NCI-H2196 (cell line): ENCODE data around the gene MAP2K6.

Experiments
- DNase-seq: peaks from one replicate; lab custom pipeline; 2025; ENCODE audit not compliant: unreplicated experiment; lab: John Stamatoyannopoulos, UW

MAP2K6 gene

DNA sequence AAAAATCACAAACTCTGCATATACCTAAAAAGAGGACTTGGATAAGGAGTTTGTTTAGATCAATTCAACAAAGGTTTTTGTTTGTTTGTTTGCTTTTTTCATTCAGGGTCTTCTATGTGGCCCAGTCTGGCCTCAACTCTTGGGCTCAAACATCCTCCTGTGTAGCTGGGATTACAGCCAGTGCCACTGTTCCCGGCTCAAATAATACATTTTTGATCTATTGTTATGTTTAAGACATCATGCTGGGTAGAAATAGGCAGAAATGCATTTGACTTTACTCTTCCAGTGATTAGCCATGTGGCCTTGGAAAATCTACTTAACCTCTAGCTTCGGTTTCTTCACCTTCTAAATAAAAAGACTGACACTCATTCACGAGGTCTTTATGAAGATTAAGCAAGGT, 11.5 kb downstream of the MAP2K6 start:
- DNase-seq = no peak

DNA sequence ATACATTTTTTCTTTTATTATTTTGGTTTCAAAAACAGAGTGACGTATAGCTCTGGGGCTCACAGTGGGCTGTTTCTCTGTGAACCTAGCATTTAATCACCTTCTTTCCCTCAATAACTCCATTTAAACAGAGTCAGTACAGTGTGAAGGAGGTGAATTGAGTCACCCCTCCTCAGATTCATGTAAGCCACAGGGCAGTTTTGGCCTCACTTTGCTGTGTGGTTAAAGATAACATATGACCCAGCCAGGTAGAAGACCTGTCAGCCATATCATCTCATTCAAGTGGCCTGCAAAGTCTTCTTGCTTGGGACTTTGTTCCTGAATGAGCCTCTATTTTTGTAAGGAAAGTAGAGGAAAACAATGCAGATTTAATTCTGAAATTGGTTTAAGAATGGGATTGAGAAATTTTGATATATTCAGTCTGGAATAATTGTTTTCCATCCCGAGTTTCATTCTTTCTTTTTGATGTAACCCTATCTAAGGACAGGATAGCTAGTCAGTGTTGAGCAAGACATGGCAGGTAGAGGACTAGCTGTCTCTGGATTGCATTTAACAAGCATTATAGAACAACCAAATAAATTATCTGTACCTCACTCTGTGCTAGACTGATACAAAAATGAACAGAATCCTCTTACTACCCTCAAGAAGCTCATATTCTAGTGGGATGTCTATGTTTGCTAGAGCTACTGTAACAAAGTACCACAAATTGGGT, 13.1 kb downstream of the MAP2K6 start:
- no peak for DNase-seq

DNA sequence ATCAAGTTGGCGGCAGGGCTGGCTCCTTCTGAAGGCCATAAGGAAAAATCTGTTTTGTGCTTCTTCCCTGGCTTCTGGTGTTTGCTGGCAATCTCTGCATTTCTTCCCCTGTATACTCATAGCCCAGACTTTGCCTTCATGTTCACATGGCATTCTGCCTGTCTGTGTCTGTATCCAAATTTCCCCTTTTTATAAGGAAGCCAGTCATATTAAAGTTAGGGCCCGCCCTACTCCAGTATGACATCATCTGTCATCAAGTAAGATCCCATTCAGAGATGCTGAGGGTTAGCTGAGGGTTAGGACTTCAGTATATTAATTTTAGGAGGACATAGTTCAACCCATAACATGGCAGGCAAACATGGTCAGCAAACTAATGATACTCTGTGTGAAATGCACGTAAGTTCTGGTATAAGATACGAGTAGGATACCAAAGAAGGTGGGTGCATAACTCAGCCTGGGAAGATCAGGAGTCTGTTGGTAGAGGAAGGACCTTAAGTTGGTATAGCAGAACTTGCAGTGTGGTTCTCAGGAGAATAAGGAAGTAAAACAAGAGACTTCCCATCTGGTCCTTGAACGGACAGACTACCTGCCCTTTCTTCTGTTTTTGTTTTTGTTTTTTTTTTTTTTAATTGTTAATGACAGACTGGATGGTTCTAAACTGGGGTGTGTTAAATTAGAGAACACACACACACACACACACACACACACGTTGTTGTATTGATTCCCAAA, 13.9 kb downstream of the MAP2K6 start:
- no peak for DNase-seq

DNA sequence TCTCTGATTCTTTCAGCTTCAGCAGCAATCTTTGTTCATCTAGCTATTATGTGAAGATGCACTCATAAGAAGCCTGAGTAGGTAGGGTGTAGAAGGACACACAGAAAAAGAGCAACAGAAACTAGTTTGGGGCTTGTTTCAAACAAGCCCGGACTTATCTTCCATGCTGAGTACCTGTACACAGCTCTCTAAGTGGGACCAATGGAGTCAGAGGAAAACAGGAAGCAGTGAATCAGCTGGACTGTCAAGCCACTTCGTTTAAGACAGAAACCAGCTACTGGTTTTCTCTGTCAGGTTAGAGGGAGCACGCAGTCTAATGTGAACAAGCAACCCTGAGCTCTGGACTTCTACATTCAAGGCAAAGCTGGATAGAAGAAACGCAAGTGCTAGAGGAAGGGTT, 16.0 kb downstream of the MAP2K6 start:
- DNase-seq = no peak

GRCh38 chr17:69431835-69432234, 17.3 kb downstream of the MAP2K6 start:
- no peak for DNase-seq

DNA sequence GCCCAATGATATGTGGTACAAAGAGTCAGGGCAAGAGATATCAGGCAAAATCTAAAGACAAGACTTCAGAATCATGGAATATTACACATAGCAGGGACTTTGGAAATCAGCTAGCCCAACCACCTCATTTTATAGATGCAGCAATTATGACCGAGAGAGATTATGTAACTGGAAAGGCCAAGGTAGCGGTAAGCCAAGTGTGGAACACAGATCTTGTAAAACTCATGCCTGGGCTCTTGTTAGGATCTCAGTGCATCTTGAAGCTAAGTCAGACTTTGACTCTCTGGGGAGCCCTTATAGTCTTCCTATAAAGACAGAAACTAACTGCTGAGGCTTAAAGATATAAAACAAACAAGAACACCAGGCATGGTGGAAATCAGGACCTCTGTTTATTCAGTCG, 18.6 kb downstream of the MAP2K6 start:
- no peak for DNase-seq

- DNase-seq = no peak
These were observed 19.7 kb downstream of the MAP2K6 start for GRCh38 chr17:69434164-69434579.

DNA sequence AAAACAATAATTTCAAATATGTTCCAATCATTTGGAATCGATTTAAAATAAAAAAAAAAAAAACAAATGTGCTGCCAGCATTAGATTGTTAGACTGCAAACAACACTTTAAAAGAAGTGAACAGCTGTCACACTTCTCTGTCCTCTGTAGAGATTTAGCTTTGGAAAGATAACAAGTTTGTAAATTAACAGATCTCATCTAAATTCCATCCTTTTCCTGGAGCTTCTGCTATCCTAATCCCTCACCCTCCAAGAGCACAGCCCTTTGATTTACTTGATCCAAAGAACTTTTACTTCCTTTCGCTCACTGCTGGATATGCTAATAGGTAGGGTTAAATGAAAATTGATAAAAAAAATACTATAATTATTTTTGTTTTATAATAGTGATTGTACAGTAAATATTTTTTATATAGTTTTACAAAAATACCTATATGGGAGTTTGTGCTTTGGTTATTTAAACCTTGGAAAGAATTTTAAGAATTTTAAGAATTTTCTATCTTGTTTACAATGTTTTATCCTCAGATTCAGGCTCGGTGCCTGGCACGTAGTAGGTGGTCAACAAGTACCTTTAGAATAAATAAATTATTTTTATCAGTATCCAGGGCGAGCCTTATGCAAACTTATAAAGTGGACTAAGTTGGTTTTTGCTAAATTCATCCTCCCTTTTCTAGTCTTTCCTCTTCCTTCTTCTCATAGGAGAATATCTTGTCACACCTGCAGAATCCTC, 21.6 kb downstream of the MAP2K6 start:
- no peak for DNase-seq

GRCh38 chr17:69437475-69437874, 23.0 kb downstream of the MAP2K6 start:
- no peak for DNase-seq

- no peak for DNase-seq
These were observed 24.3 kb downstream of the MAP2K6 start for GRCh38 chr17:69438776-69439175.

- no peak for DNase-seq
These were observed 26.7 kb downstream of the MAP2K6 start for GRCh38 chr17:69441179-69441578.

DNA sequence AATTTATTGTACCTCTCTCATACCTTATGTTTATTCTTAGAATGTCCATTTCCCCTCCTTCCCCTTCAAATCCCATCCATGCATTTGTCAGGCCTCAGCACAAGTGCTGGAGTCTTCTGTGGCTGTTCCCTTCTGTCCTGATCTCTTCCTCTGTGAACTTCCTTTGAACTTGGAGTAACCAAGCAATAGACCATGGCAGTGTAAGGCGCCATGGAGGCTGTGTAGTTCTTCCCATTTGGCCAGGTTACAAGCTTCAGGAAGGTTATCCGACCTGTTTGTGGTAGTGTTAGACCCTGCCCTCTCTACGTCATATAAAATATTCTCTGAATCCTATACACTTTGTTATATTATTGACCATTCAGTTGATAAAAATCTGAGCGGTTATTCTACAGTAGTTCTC, 28.6 kb downstream of the MAP2K6 start:
- DNase-seq = no peak

GRCh38 chr17:69444023-69444422, 29.5 kb downstream of the MAP2K6 start:
- DNase-seq = no peak

GRCh38 chr17:69445132-69445531, 30.6 kb downstream of the MAP2K6 start:
- no peak for DNase-seq

DNA sequence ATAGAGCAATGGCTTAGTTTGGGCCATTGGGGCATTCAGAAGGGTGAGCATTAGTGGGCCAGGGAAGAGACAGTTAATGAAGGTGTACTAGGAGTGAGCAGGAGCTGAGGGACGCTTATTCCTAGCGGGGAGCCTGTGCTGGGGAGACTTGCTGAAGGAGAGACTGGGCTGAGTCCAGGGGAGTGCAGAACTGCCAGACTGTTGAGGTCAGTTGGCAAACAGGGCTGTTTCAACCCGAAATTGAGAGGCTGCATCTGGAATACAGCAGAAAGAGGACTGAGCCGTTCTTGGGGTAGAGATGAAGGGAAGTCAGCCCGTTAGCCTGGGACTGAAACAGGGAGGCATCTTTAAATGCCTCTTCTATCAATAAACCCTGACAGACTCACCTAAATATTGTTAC, 33.2 kb downstream of the MAP2K6 start:
- DNase-seq = no peak

DNA sequence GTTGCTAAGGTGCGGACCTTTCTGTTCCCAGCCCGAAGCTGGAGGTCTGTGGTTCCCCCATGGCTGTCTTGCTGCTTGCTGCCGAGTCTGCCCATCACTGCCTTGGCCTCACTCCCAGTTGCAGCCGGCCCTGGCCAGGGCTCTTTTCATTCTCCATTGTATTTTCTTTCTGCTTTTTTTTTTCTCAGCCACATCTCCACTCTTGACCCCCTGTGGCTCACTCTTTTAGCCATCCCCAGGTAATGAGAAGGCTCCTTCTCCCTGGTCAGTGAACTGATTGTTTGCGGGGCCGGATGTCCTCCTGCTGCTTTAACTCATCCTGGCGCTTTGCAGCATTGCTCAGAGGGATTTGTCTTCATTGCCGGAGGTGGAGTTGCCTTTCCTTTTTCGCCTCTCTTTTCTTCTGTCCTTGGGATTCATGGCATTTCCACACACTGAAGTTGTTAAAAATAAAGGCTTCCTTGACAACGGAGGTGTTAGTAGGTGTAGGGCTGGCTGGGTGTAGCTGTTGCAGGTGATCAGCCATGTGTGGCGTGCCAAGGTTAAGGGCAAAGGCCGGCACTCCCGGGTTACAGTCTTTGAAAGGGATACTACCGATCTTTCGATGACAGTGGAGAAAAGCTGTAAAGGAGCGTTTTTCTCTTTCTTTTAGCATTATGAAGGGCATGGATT, 34.1 kb downstream of the MAP2K6 start:
- DNase-seq = no peak

DNA sequence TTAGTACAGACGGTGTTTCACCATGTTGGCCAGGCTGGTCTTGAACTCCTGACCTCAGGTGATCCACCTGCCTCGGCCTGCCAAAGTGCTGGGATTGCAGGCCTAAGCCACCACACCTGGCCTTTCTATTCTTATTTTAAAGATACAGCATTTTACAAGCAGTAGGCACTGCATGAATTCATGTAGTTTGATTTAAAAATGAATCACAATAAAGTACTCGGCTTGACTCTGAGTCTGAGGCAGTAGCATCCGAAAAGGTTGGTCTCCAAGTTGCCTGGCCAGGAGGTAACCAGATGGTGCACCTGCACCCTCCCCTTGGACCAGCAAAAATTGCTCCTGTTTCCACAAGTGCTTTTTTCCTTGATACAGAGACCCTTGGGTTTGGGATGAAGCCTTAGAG, 35.6 kb downstream of the MAP2K6 start:
- DNase-seq = no peak

DNA sequence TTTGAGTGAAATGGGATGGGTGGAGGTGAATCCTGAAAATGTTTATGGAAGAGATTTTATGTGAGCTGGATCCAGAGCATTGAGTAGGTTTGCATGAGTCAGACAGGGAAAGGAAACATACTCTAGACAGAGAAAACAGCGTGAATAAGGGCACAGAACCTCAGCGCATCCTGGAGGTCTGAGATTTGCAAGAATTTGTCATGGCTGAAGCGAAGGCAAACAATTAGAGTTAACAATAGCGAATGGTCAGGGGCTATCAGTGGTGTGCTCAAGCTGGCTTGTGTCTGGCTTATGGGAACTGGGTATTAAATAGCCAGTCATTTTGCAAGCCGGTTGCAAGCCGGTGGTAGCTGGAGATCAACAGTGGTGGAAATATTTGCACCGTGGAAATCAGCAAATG, 36.4 kb downstream of the MAP2K6 start:
- DNase-seq = no peak

DNA sequence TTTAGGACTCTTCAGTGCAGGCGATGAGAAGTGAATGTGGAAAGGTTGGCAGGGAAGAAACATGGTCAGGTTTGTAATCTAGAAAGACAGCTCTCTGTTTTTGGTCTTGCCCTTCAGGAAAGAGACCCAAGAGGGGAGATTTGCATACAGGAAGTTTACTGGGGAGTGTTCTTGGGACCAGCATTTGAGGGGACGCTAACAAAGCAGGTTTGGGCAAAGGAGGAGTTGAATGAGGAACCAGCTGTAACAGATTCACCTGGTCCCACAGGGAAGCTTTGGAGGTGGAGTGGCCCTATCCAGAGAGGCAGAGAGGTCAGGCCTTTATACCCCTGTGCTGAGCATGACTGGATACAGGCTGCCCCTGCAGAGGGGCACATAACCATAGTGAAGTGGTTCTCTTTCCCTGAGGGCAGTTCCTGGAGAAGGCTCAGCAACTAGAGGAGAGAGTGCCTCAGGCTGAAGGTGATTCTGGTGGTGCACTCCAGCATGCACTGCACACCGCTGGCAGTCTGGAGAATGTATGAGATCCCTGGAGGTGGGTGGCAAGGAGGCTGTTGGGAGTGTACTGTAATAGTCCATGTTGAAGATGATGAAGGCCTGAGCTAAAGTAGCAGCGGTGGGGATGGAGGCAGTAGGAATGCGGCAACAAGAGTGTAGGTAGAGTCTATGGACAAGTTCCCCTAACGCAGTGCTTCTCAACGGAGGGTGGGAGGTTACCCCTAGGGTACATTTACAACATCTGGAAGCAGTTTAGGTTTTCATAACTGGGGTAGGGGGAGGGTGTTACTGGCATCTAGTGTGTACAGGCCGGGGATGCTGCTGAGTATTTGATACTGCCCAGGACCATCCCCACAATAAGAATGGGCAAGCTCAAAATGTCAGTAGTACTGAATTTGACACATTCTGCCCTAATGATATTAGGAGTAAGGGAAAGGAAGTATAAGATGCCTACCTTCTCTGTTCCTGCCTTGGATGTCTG, 37.2 kb downstream of the MAP2K6 start:
- DNase-seq = no peak

- no peak for DNase-seq
These were observed 38.3 kb downstream of the MAP2K6 start for GRCh38 chr17:69452664-69453260.
